Large intestine (tissue), 3 donors: ENCODE data around the gene CTBP2. TPM values are rescaled to one million over a fixed set of nuclear protein-coding genes. Genes with fewer than 3 reads are reported as not detected.

ENCODE experiments used
- DNase-seq, 2 donors: peaks; one replicate each; pipeline versions ENCODE4 v3.0.0 to v3.0.0-alpha.2; 2013
- H3K27ac ChIP-seq: one replicate; pipeline ENCODE4 v1.5.1; 2013; ENCODE audit warnings: low read length
- H3K27me3 ChIP-seq: 2 replicates; pipeline ENCODE4 v1.6.1; 2013; ENCODE audit warnings: low read length; ENCODE audit not compliant: control insufficient read depth, insufficient read depth
- H3K36me3 ChIP-seq: 2 replicates; pipeline ENCODE4 v1.6.1; 2013; ENCODE audit warnings: low read length; ENCODE audit not compliant: control insufficient read depth, insufficient read depth
- H3K4me1 ChIP-seq: one replicate; pipeline ENCODE4 v1.6.1; 2013; ENCODE audit warnings: low read length; ENCODE audit not compliant: control insufficient read depth, insufficient read depth
- H3K4me3 ChIP-seq: one replicate; pipeline ENCODE4 v1.5.1; 2013; ENCODE audit warnings: low read length
- H3K9me3 ChIP-seq: one replicate; pipeline ENCODE4 v1.6.1; 2013; ENCODE audit warnings: mild to moderate bottlenecking, low read depth, low read length, moderate library complexity; ENCODE audit not compliant: control insufficient read depth
- WGBS: methylation state at CpG from one replicate; pipeline ENCODE4 v1.1.5; 2013; ENCODE audit warnings: low lambda C conversion rate; ENCODE audit not compliant: insufficient coverage; 5-methylcytosine and 5-hydroxymethylcytosine counted together
- polyA plus RNA-seq: library from polyadenylated mRNA; unstranded; fragments of 120-200 nt; gene quantifications from one replicate; pipeline ENCODE4 v1.2.1, GENCODE V29; 2013

The CTBP2 gene
- polyA plus RNA-seq, 1 donor, result 60.1 TPM

DNA sequence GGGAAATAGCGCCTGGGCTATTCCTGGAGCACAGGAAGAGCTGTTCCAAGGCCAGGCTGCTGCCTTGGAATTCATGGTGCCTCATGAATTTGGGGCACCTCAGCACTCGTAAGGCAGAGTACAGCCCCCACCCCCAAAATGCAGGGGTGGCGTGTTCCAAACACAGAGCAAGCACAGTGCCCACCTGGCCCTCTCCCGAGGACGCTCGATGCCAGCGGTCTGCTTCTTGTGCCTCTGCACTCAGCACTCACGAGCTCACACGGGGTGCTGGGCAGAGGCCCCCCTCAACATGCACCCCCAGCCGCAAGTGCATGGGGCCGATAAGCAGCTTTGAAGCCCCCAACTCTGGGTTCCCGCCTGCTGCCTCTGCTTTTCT is 158.3 kb downstream of the CTBP2 start:
- H3K4me3 ChIP-seq, result no peak overlapping the region
- peaks cover 96% of the 10 kb centered on the region for H3K36me3 ChIP-seq
- DNase-seq, result no peak
- no peaks in the 10 kb centered on the region for H3K27me3 ChIP-seq
- H3K27ac ChIP-seq, result no peak overlapping the region
- H3K9me3 ChIP-seq, result no peaks in the 10 kb centered on the region
- 80% methylated on average over 1 of the region's 12 CpGs for WGBS
- H3K4me1 ChIP-seq, result no peaks in the 10 kb centered on the region

DNA sequence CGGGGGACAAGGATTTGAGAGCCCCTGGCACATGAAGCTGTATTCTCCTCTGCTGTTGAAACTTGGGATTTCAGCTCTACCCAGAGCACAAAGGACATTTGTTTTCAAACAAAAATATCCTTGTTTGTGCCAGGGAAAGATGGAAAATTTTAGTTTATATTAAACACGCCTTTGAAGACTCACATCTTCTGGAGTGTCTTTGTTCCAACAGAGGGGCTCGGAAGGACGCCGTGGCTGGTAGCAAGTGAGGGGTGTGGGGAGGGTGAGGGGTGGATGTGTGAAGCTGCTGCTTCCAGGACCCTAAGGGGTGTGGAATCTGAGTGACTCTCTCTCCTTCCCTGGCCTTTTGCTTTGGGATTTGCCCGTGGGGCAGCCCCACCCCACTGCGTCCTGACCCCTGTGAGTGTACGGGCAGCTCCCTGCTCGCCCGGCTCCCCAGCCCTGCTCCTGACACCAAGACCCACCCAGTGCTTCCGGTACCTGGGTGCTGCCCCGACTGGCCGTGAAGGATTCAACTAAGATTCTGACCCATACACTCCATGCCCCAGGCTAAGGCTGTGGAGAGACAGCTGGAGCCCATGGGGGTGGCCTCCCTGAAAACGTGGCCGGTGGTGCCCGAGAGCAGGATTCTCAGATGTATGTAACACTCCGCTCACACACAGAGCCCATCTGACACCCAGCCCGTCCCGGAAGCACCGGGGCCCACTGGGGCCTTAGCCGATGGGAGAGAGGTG is 158.9 kb downstream of the CTBP2 start:
- Histone ChIP-seq H3K36me3 (peaks cover 96% of the 10 kb centered on the region), H3K4me3 (no peak overlapping the region), H3K27me3 (no peaks in the 10 kb centered on the region), H3K9me3 (no peaks in the 10 kb centered on the region), H3K27ac (no peak overlapping the region), H3K4me1 (no peaks in the 10 kb centered on the region)
- no peak for DNase-seq
- WGBS, result no CpG with 5 or more reads among the region's 21 CpGs

DNA sequence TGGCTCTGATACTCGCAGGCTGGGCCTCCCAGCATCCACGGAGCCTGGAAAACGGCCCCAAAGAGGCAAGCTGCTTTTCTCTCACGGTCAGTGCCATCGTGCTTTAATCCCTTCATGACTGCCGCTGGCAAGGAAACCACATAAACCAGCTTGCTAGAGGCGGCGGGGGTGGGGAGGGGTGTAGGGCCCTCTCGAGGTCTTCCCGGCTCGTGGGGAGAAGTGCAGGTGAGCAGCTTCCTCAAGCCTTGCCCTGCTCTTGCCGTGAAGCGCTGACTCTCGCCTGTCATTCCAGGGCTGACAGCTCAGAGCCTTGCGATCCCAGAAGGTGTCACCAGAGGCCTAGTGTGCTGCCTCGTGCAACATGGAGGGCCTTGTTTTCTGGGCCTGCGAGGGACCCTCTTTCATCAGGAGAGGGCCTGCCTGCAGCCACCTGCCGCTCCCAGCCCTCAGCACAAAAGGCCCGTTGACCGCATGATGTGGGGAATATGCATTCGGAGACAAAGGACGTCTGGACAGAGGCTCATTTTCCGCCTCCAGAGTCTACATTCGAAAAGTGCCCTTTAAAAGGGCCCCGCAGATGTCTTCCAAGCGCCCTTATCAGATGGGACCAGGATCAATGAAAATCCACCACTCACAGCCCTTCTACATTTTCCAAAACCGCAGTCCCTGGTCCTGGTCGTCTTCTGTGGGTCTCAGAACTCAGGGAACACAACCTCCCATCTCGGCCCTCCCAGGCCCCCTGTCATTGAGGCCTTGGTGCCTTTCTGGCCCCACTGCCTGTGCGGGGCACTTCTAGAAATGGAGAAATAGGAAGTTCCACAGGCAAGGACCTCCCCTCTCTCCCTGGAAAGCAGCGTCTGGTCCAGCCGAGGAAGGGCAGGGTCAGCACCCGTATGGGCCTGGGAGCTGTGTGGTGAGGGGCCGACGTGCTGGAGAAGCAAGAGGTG is 159.7 kb downstream of the CTBP2 start:
- no peak for DNase-seq
- Histone ChIP-seq H3K9me3 (no peaks in the 10 kb centered on the region), H3K36me3 (peaks cover 97% of the 10 kb centered on the region), H3K27me3 (no peaks in the 10 kb centered on the region), H3K4me1 (no peaks in the 10 kb centered on the region), H3K4me3 (no peak overlapping the region), H3K27ac (peak overlapping the region; percentile 33)
- no CpG with 5 or more reads among the region's 35 CpGs for WGBS

DNA sequence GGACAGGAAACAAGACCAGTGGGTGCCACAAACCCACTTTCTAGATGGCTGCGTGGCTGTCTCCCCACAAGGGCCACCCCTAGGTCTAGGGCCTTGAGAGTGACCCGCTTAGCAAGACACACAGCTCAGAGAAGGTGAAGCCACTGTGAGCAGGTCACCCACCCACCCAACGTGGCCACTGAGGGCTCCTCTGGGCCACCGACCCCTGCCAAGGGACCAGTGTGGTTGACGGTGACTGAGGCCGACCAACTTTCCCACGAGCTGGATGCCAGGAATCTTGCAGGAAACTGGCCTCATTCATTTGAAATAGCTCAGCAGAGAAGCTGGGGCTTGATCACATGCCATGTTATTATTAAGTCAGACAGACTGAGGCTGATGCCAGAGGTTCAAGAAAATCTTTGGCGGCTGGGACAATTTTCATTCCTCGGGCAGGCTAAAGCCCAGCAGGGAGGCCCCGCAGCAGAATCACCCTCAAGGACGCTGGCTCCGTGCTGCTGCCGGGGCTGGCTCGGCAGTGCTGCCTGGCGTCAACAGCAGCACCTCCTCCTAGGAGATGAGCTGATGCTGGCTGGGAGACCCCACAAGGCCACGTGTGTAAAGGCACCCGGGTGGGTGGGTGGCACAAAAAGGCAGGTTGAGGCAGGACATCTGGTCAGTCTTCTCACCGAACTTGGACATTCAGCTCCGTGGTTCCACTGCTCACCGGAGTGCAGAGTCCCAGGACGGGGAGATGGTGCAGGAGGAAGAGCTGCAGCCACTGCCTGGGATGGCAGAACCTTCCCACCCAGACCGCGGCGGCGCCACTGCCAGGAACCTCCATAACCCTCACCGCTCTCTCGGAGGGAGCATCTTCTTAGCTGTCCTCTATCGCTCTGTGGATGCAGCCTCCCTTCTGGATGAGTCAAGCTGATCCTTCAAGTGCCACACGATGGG is 160.7 kb downstream of the CTBP2 start:
- Histone ChIP-seq H3K9me3 (no peaks in the 10 kb centered on the region), H3K36me3 (peaks cover 97% of the 10 kb centered on the region), H3K27me3 (no peaks in the 10 kb centered on the region), H3K27ac (peak overlapping the region; percentile 17), H3K4me1 (no peaks in the 10 kb centered on the region), H3K4me3 (no peak overlapping the region)
- WGBS, result no CpG with 5 or more reads among the region's 29 CpGs
- DNase-seq, result peak in 1 of 2 donors; percentile 34

DNA sequence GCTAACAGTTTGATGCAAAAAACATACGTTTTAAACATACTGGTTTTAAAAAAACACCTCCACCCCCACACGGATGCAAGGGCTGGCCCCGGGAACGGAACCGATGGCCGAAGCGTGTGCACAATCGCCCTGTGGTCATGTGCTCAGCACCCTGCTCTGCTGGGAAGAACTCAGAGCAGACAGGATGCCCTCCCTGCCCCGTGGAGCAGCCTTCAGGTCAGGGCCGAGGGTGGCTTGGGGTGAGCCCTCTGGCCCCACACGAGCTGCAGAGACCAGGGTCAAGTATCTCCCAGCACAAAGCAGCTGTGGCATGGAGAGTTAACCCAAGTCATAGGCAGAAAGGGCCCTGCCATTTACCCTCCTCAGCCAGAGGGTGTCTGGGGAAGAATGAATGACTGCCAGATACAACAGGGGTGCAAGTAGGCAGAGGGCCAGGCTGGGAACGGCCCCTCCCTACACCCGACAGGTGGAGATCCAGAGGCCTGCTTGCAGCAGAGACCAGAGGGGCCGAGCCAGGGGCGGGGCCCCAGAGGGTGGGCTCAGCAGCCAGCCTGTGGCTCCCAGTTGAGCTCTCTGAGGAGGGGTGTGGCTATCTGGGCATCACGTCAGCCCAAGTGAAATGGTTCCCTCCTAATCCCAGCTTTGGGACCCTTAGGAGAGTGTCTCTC is 161.6 kb downstream of the CTBP2 start:
- H3K36me3 ChIP-seq, result peaks cover 97% of the 10 kb centered on the region

DNA sequence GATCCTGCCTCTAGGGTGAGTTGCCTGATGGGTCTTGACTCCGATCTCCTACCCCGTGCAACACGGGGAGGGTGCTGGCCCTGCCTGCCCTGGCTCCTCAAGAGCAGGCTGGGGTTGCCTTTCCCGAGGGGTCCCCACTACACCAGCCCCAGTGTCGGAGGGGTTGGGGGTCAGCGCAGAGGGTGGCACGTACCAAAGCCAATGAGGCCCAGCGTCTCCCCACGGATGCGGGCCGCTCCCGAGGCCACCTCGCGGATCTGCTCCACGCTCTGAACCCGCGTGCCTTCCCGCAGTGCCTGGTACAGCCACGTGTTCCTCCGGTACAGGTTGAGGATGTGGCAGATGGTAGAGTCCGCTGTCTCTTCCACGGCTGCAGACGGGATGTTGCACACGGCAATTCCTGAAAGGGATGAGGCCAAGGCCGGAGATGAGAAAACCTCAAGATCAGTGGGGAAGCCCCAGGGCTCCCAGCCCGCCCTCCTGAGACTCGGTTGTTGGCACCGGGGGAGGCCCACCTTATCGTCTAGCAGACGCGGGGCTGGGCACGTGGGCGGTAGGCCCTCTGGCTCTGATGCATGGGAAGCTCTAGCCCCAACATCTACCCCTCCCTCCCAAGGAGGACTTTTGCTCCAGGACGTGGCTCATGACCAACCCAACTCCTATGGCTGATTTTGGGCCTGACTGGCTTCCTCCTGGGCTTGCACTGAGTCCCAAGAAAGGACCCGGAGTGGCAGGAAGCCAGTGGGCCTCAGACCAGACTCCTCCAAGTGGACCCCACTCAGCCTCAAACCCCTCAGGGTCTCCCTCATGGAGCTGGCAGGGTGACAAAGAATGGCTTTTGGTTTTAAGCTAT is 162.4 kb downstream of the CTBP2 start:
- no peak for DNase-seq
- Histone ChIP-seq H3K27ac (no peak overlapping the region), H3K36me3 (peaks cover 98% of the 10 kb centered on the region), H3K27me3 (no peaks in the 10 kb centered on the region), H3K4me3 (no peak overlapping the region), H3K9me3 (no peaks in the 10 kb centered on the region), H3K4me1 (no peaks in the 10 kb centered on the region)
- WGBS, result no CpG with 5 or more reads among the region's 35 CpGs

More for the DNA sequence above, 161.6 kb downstream of the CTBP2 start:
- no peak overlapping the region for H3K27ac ChIP-seq
- no peaks in the 10 kb centered on the region for H3K27me3 ChIP-seq
- no peaks in the 10 kb centered on the region for H3K9me3 ChIP-seq
- no peak overlapping the region for H3K4me3 ChIP-seq
- DNase-seq, result no peak
- no peaks in the 10 kb centered on the region for H3K4me1 ChIP-seq
- no CpG with 5 or more reads among the region's 16 CpGs for WGBS

DNA sequence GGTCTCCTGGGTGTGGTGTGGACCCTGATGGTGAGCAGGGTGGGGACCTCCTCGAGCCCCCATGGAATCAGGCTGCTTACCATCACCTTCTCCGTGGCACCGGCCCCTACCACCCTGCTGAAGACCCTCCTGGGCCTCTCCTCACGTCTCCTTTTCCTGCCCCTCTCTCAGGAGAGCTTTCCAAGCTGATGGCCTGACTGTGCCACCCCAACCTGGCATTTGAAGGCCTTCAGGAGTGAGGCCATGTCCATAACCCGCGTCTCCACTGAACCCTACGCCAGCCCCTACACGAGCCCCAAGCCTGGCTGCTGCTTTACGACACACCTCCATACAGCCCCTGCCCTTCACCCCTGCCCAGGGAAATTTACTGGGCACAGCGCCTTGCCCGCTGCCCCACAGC is 163.1 kb downstream of the CTBP2 start:
- Histone ChIP-seq H3K27me3 (no peaks in the 10 kb centered on the region), H3K4me3 (no peak overlapping the region), H3K9me3 (no peaks in the 10 kb centered on the region), H3K4me1 (no peaks in the 10 kb centered on the region), H3K36me3 (peaks cover 97% of the 10 kb centered on the region), H3K27ac (no peak overlapping the region)
- no peak for DNase-seq
- WGBS, result no CpG with 5 or more reads among the region's 11 CpGs

DNA sequence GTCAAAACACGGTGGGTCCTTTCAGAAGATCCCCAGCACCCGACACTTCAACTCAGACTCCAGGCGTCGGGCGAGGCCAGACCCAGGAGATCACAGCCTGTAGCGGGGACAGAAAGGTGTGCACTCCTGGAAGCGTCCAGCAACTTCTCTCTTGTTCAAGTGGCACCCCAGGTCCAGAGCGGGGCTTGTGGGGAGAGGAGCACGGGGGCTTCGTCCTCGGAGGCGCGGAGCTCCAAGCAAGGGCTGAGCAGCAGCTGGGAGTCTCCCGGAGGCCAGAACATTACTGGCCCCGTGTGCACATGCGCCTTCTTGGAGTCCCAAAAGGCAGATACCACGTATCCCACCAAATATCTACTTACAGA is 163.5 kb downstream of the CTBP2 start:
- H3K36me3 ChIP-seq, result peaks cover 97% of the 10 kb centered on the region
- H3K9me3 ChIP-seq, result no peaks in the 10 kb centered on the region
- H3K27ac ChIP-seq, result no peak overlapping the region
- no CpG with 5 or more reads among the region's 17 CpGs for WGBS
- H3K4me1 ChIP-seq, result no peaks in the 10 kb centered on the region
- no peak overlapping the region for H3K4me3 ChIP-seq
- H3K27me3 ChIP-seq, result no peaks in the 10 kb centered on the region
- no peak for DNase-seq

DNA sequence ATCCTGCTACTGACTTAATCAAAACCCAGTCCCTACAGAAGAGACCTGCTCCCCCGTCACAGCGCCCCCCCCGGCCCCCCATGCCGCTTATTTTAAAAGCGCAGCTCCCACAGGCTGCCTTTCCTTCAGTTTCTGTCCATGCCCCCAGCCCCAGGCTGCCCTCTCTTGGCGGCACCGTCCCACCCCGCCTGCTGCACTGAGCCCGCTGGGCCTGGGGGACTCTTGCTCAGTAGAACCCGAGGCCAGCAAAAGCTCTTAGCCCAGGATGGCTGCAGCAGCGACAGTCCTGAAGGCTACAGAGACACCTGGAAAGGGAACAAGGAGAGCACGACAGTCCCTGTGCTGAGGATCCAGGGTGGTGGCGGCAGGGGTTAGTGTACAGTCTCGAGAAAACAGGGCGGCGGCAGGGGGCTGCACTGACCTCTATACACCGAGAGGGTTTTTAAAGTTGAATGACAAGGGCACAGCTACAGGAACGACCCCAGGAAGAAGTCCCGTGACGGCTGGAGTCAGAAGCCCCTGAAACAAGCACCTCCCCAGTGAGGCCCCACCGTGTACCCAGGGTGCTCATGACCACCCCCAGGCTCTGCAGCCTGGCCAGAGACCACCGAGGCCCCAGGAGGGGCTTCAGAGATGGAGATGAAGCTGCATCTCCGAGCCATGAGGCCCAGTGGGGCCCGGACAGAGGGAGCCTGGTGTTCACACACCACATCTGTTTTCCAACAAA is 164.1 kb downstream of the CTBP2 start:
- no peak overlapping the region for H3K27ac ChIP-seq
- H3K4me1 ChIP-seq, result no peaks in the 10 kb centered on the region
- peaks cover 97% of the 10 kb centered on the region for H3K36me3 ChIP-seq
- no peaks in the 10 kb centered on the region for H3K27me3 ChIP-seq
- H3K9me3 ChIP-seq, result no peaks in the 10 kb centered on the region
- DNase-seq, result no peak
- no CpG with 5 or more reads among the region's 24 CpGs for WGBS
- no peak overlapping the region for H3K4me3 ChIP-seq
